Endothelial cell of umbilical vein (primary cell): Measurements from ENCODE around the gene FPGS. TPM values are rescaled to one million over a fixed set of nuclear protein-coding genes. Genes with fewer than 3 reads are reported as not detected.
A peak's percentile ranks its signal among the peaks of the same experiment; 100 is the strongest.

Experiments used
- BruUV-seq: library from RNA; stranded (reverse); fragments of 400-500 nt; replicated peaks from 2 replicates; lab custom pipeline; 2021; lab: Mats Ljungman, UMichigan
- CTCF ChIA-PET: fragments of 300-600, 350-600 bp; sonication (Branson Sonifier 250); formaldehyde crosslinking; loops from one replicate; lab custom pipeline; 2021; ENCODE audit warnings: antibody characterized with exemption, inconsistent platforms; lab: Charles Lee
- POLR2A ChIA-PET: fragments of 300-600, 350-600 bp; sonication (Branson Sonifier 250); formaldehyde crosslinking; loops from one replicate; lab custom pipeline; 2021; ENCODE audit warnings: antibody characterized with exemption, inconsistent platforms; lab: Charles Lee
- DNase-seq: peaks from one replicate; pipeline ENCODE4 v3.0.0-alpha.2; 2011; ENCODE audit warnings: low read depth, low spot score
- FAIRE-seq: peaks from 2 replicates; lab custom pipeline; 2011; peaks lifted over from hg19 to GRCh38; lab: Jason Lieb, UNC
- H2AFZ ChIP-seq: 2 replicates; pipeline ENCODE4 v1.6.0; 2012; ENCODE audit warnings: low read depth, low read length, control low read depth, inconsistent platforms
- H3K27ac ChIP-seq: 2 replicates; pipeline ENCODE4 v1.5.1; 2011; ENCODE audit warnings: low read depth, mild to moderate bottlenecking, control low read depth, low read length, moderate library complexity; ENCODE audit not compliant: insufficient read depth
- H3K27me3 ChIP-seq, 2 experiments: 2 replicates each; pipeline versions ENCODE4 v1.6.0 to v1.6.1; 2011; ENCODE audit warnings: low read length in 2 of 2, mixed read lengths in 1 of 2; ENCODE audit not compliant: control insufficient read depth in 2 of 2, insufficient read depth in 2 of 2
- H3K36me3 ChIP-seq, 2 experiments: 2 replicates in 1 of 2; 3 replicates in 1 of 2; pipeline ENCODE4 v1.5.1; 2011; ENCODE audit warnings: low read length in 2 of 2, mild to moderate bottlenecking in 1 of 2, moderate library complexity in 1 of 2; ENCODE audit not compliant: control insufficient read depth in 2 of 2, insufficient read depth in 2 of 2; ENCODE audit errors: extremely low read depth in 1 of 2
- H3K4me1 ChIP-seq: 3 replicates; pipeline ENCODE4 v1.5.1; 2011; ENCODE audit warnings: mild to moderate bottlenecking, low read length; ENCODE audit not compliant: control insufficient read depth, insufficient read depth; ENCODE audit errors: extremely low read depth
- H3K4me2 ChIP-seq: 2 replicates; pipeline ENCODE4 v1.6.1; 2011; ENCODE audit warnings: low read length, control low read depth, mixed read lengths; ENCODE audit not compliant: insufficient read depth
- H3K4me3 ChIP-seq, 3 experiments: fragments of 200-600 bp in 1 of 3; sonication (generic), shearing (Covaris generic) in 1 of 3; replicated peaks in 1 of 3; 2 replicates each; pipeline ENCODE4 v1.5.1; 2011 to 2016; ENCODE audit warnings: control low read depth in 3 of 3, low read length in 3 of 3, mild to moderate bottlenecking in 2 of 3, inconsistent platforms in 1 of 3, low read depth in 1 of 3, moderate library complexity in 1 of 3; ENCODE audit not compliant: insufficient read depth in 1 of 3
- H3K79me2 ChIP-seq: 2 replicates; pipeline ENCODE4 v1.6.0; 2012; ENCODE audit warnings: low read length, inconsistent platforms; ENCODE audit not compliant: control insufficient read depth, insufficient read depth
- H3K9ac ChIP-seq: replicated peaks from 2 replicates; pipeline ENCODE3; 2011; ENCODE audit warnings: low read length, control low read depth; ENCODE audit not compliant: insufficient read depth; ENCODE audit errors: extremely low read depth
- H3K9me1 ChIP-seq: replicated peaks from 3 replicates; pipeline ENCODE4 v1.6.0; 2011; ENCODE audit warnings: mild to moderate bottlenecking, low read length; ENCODE audit not compliant: control insufficient read depth, insufficient read depth; ENCODE audit errors: extremely low read depth
- H3K9me3 ChIP-seq: replicated peaks from 2 replicates; pipeline ENCODE4 v1.5.1; 2012; ENCODE audit warnings: low read length, inconsistent platforms; ENCODE audit not compliant: control insufficient read depth, insufficient read depth
- H4K20me1 ChIP-seq: replicated peaks from 2 replicates; pipeline ENCODE3; 2011; ENCODE audit warnings: mild to moderate bottlenecking, low read length; ENCODE audit not compliant: control insufficient read depth, insufficient read depth; ENCODE audit errors: extremely low read depth
- EZH2 ChIP-seq: IDR thresholded peaks from 2 replicates; pipeline ENCODE4 v1.6.1; 2012; ENCODE audit warnings: borderline replicate concordance, low read depth, mild to moderate bottlenecking, moderate library complexity, low read length, inconsistent platforms; ENCODE audit not compliant: severe bottlenecking
- FOS ChIP-seq: IDR thresholded peaks from 2 replicates; pipeline ENCODE4 v1.6.1; 2011; ENCODE audit warnings: mild to moderate bottlenecking, low read length, moderate library complexity, borderline replicate concordance; ENCODE audit not compliant: insufficient read depth
- GATA2 ChIP-seq: IDR thresholded peaks from 2 replicates; pipeline ENCODE4 v1.7.0; 2011; ENCODE audit warnings: low read depth, mild to moderate bottlenecking, moderate library complexity, mixed read lengths, low read length; ENCODE audit not compliant: insufficient read length, insufficient read depth
- JUN ChIP-seq: IDR thresholded peaks from 2 replicates; pipeline ENCODE4 v1.6.1; 2011; ENCODE audit warnings: borderline replicate concordance, low read depth; ENCODE audit not compliant: insufficient read length, insufficient read depth
- MYC ChIP-seq: IDR thresholded peaks from one replicate; pipeline ENCODE4 v1.6.1; 2011; ENCODE audit warnings: mild to moderate bottlenecking, low read depth, low read length
- POLR2A ChIP-seq: IDR thresholded peaks from 2 replicates; pipeline ENCODE4 v1.6.1; 2012; ENCODE audit warnings: low read depth, mild to moderate bottlenecking, control low read depth, low read length
- POLR2AphosphoS5 ChIP-seq: IDR thresholded peaks from 2 replicates; pipeline ENCODE4 v1.6.1; 2012; ENCODE audit warnings: low read depth, mild to moderate bottlenecking, control low read depth, low read length, moderate library complexity; ENCODE audit not compliant: insufficient read depth
- dilution Hi-C: fragments of 300-500 bp; cut with MboI; formaldehyde crosslinking; loops from one replicate; pipeline ENCODE4 v1.15.0; 2019; ENCODE audit warnings: low sequenced_read_pairs; ENCODE audit not compliant: extremely low pct_ligation_motif_present
- intact Hi-C: fragments of 100-400 bp; cut with micrococcal nuclease; formaldehyde crosslinking; loops from one replicate; pipeline ENCODE4 v1.10.0; 2022
- polyA plus RNA-seq, 4 experiments: library from polyadenylated mRNA; depleted of rRNA in 3 of 4; stranded (reverse) in 3 of 4; unstranded in 1 of 4; fragments of >200 nt; gene quantifications; 2 replicates each; pipeline versions ENCODE4 v1.2.1 to v1.2.3, GENCODE V29; 2011 to 2012; ENCODE audit warnings: missing spikeins in 1 of 4
- total RNA-seq: library from RNA; stranded (reverse); gene quantifications from 2 replicates; pipeline ENCODE4 v1.2.3, GENCODE V29; 2021
- TF ChIP-seq, protein P1 (sequence below): IDR thresholded peaks from 2 replicates; pipeline ENCODE4 v1.6.1; 2011; ENCODE audit not compliant: insufficient read depth, insufficient read length
- TF ChIP-seq, protein P2 (sequence below), 2 donors: IDR thresholded peaks; 1 replicate in 1 of 2; 2 replicates in 1 of 2; pipeline ENCODE4 v1.5.1; 2011; ENCODE audit warnings: low read length in 2 of 2, mild to moderate bottlenecking in 2 of 2, moderate library complexity in 2 of 2, control low read depth in 1 of 2, inconsistent platforms in 1 of 2, low read depth in 1 of 2; ENCODE audit not compliant: insufficient read depth in 1 of 2; ENCODE audit errors: extremely low read depth in 1 of 2

Gene FPGS
- total and polyA plus RNA-seq, 2 donors (not counting 3 experiments of a cell fraction or from before 2014, with no cell fraction given), result 77.7 to 90.2 TPM

DNA sequence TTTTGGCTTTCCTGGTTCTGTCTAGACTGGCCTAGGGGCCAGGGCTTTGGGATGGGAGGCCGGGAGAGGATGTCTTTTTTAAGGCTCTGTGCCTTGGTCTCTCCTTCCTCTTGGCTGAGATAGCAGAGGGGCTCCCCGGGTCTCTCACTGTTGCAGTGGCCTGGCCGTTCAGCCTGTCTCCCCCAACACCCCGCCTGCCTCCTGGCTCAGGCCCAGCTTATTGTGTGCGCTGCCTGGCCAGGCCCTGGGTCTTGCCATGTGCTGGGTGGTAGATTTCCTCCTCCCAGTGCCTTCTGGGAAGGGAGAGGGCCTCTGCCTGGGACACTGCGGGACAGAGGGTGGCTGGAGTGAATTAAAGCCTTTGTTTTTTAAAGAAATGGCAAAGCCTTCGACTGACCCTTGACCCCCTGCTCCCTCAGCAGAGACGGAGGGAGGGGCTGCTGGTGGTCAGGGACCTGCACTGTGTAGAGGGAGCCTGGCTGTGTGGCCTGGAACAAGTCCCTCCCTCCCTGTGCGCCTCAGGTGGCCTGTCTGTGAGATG lies 11.1 kb downstream of the FPGS start:
- no peak overlapping the region for H2AFZ ChIP-seq
- POLR2A ChIA-PET, result no interaction called here
- FAIRE-seq (peak; percentile 62), DNase-seq (peak; percentile 68)
- H3K9ac ChIP-seq, result no peak overlapping the region
- TF ChIP-seq GATA2, result no peak
- TF ChIP-seq, protein P1, sequence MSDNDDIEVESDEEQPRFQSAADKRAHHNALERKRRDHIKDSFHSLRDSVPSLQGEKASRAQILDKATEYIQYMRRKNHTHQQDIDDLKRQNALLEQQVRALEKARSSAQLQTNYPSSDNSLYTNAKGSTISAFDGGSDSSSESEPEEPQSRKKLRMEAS, result peak; percentile 43
- peaks cover 19 to 56% of the 10 kb centered on the region in 2 experiments for H3K36me3 ChIP-seq
- no peaks in the 10 kb centered on the region for H4K20me1 ChIP-seq
- no peaks in the 10 kb centered on the region for H3K79me2 ChIP-seq
- BruUV-seq, result TSS peak; percentile 50
- no peaks in the 10 kb centered on the region for H3K9me1 ChIP-seq
- no peaks in the 10 kb centered on the region for H3K9me3 ChIP-seq
- dilution Hi-C loops (no loop called here), intact Hi-C loops (no loop called here)
- H3K4me3 ChIP-seq, result no peak overlapping the region
- H3K4me2 ChIP-seq, result no peak overlapping the region
- peaks cover 10% of the 10 kb centered on the region for H3K4me1 ChIP-seq
- H3K27me3 ChIP-seq, result no peaks in the 10 kb centered on the region
- no peak overlapping the region for H3K27ac ChIP-seq
- CTCF ChIA-PET, result interaction anchor here (0.6 to 8.4 kb wide), 3 partner anchors 11 to 56 kb away, joined by 3 to 76 read pairs (median 5); no protein-coding TSS in a partner anchor

DNA sequence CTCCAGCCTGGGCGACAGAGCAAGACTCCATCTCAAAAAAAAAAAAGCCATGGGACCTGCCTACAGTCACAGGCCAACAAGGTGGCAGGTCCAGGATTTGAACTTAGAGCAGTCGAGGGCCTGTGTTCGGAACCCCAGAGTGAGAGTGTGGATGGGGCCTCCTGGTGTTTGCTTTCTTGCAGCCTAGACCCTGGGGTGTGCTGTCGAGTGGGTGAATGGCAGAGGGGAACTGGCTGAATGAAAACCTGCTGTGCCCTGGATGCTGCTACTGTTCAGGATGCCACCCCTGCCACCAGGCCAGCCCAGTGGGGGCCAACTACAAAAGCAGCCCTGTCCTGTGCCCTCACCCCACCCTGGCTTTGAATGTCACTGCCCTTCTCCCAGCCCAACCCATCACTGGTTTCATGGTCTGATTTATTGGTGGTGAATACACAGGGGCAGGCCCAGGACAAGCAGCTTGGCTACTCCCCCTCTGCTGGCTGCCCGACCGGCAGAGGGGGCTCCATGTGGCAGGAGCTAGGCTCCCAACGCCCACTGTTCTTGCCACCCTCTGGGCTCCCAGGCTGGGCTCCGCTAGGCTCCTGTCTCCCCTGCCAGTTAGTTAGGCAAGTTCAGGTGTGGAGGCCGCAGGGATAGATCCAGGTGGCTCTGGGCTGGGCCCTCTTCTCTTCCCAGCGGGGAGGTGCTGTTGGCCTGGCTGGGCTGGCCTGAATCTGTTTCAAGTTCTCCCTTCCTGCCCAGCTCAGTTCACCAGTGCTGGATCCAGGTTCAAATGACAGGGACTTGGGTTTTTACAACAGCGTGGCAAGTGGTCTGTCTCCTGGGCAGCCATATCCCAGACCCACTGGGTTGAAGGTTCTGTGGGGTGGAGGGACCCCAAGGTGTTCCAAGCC lies 12.2 kb downstream of the FPGS start:
- no peak for DNase-seq
- BruUV-seq, result TSS peak; percentile 95
- Histone ChIP-seq H3K27me3 (no peaks in the 10 kb centered on the region), H3K4me3 (no peak overlapping the region), H3K9me3 (no peaks in the 10 kb centered on the region), H3K9ac (no peak overlapping the region), H4K20me1 (no peaks in the 10 kb centered on the region), H3K79me2 (peaks cover 7% of the 10 kb centered on the region), H3K4me1 (peaks cover 10% of the 10 kb centered on the region), H2AFZ (no peak overlapping the region), H3K4me2 (no peak overlapping the region), H3K27ac (no peak overlapping the region), H3K36me3 (peaks cover 27 to 64% of the 10 kb centered on the region in 2 experiments), H3K9me1 (no peaks in the 10 kb centered on the region)
- intact Hi-C loops (no loop called here), dilution Hi-C loops (no loop called here)
- TF ChIP-seq GATA2 (no peak), POLR2A (peak; percentile 66), FOS (no peak), JUN (no peak), EZH2 (no peak), POLR2AphosphoS5 (peak; percentile 25), MYC (no peak)
- TF ChIP-seq, protein P2, sequence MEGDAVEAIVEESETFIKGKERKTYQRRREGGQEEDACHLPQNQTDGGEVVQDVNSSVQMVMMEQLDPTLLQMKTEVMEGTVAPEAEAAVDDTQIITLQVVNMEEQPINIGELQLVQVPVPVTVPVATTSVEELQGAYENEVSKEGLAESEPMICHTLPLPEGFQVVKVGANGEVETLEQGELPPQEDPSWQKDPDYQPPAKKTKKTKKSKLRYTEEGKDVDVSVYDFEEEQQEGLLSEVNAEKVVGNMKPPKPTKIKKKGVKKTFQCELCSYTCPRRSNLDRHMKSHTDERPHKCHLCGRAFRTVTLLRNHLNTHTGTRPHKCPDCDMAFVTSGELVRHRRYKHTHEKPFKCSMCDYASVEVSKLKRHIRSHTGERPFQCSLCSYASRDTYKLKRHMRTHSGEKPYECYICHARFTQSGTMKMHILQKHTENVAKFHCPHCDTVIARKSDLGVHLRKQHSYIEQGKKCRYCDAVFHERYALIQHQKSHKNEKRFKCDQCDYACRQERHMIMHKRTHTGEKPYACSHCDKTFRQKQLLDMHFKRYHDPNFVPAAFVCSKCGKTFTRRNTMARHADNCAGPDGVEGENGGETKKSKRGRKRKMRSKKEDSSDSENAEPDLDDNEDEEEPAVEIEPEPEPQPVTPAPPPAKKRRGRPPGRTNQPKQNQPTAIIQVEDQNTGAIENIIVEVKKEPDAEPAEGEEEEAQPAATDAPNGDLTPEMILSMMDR (IDR thresholded peaks at IDR 0.05; ENCODE audit: extremely low read depth in 1 of 2, insufficient read depth in 1 of 2, low read depth in 1 of 2, low read length in 2 of 2), result peak in 1 of 2 donors; percentile 1
- TF ChIP-seq, protein P1, result no peak
- CTCF ChIA-PET, result interaction anchor here (0.8 to 8.4 kb wide), 2 partner anchors 16 to 55 kb away, joined by 3 to 76 read pairs; no protein-coding TSS in a partner anchor
- POLR2A ChIA-PET, result no interaction called here
- FAIRE-seq, result peak; percentile 58
